ENCODE measurements around the gene REC8.

Gene REC8

GRCh38 chr14:24129410-24129998 lies 42.4 kb upstream of the REC8 start:
- TF ChIP-seq CTCF (IDR thresholded peaks at IDR 0.05; ENCODE audit: low read depth, low read length, missing control alignments): no peak
- no peak overlapping the region for H3K4me3 ChIP-seq (replicated peaks; ENCODE audit: low read depth, low read length)
- DNase-seq (ENCODE audit: extremely low read depth, low read depth): no peak

GRCh38 chr14:24130380-24130716 lies 41.5 kb upstream of the REC8 start, which contains the start of gene FITM1:
Gene FITM1, plus strand, starts transcription at chr14:24130659. Its CDS starts 905 bp downstream, at chr14:24131564.
- no peak for TF ChIP-seq CTCF (IDR thresholded peaks at IDR 0.05; ENCODE audit: low read depth, low read length, missing control alignments)
- no peak within 1 kb of the TSS for H3K4me3 ChIP-seq (replicated peaks; ENCODE audit: low read depth, low read length)
- no peak for DNase-seq (ENCODE audit: extremely low read depth, low read depth)

GRCh38 chr14:24130717-24131548 lies 40.9 kb upstream of the REC8 start:
- H3K4me3 ChIP-seq (replicated peaks; ENCODE audit: low read depth, low read length): no peak overlapping the region
- no peak for DNase-seq (ENCODE audit: extremely low read depth, low read depth)
- no peak for TF ChIP-seq CTCF (IDR thresholded peaks at IDR 0.05; ENCODE audit: low read depth, low read length, missing control alignments)

- H3K4me3 ChIP-seq (replicated peaks; ENCODE audit: low read depth, low read length): no peak overlapping the region
- no peak for TF ChIP-seq CTCF (IDR thresholded peaks at IDR 0.05; ENCODE audit: low read depth, low read length, missing control alignments)
Measured at GRCh38 chr14:24131549-24131966, 40.3 kb upstream of the REC8 start.

GRCh38 chr14:24132061-24132685 lies 39.7 kb upstream of the REC8 start:
- no peak for TF ChIP-seq CTCF (IDR thresholded peaks at IDR 0.05; ENCODE audit: low read depth, low read length, missing control alignments)
- H3K4me3 ChIP-seq (replicated peaks; ENCODE audit: low read depth, low read length): no peak overlapping the region
- no peak for DNase-seq (ENCODE audit: extremely low read depth, low read depth)

More at GRCh38 chr14:24131549-24131966, 40.3 kb upstream of the REC8 start:
- no peak for DNase-seq (ENCODE audit: extremely low read depth, low read depth)

- no peak for DNase-seq (ENCODE audit: extremely low read depth, low read depth)
- no peak for TF ChIP-seq CTCF (IDR thresholded peaks at IDR 0.05; ENCODE audit: low read depth, low read length, missing control alignments)
- no peak overlapping the region for H3K4me3 ChIP-seq (replicated peaks; ENCODE audit: low read depth, low read length)
Measured at GRCh38 chr14:24132976-24133375, 38.9 kb upstream of the REC8 start.

Measured in HFF-Myc (cell line).